ENCODE measurements around the gene C1QTNF7.

C1QTNF7 gene

GRCh38 chr4:15427701-15428100, at the start of gene C1QTNF7:
TSS of gene C1QTNF7 (plus strand) at chr4:15428033. CDS start at chr4:15435744, 7,711 bp downstream.
- no peak for DNase-seq

GRCh38 chr4:15378062-15378461, 49.8 kb upstream of the C1QTNF7 start:
- no peak for DNase-seq

GRCh38 chr4:15378493-15378892, 49.3 kb upstream of the C1QTNF7 start:
- DNase-seq: no peak

GRCh38 chr4:15381806-15382338, 46.0 kb upstream of the C1QTNF7 start:
- DNase-seq: no peak

- no peak for DNase-seq
These were observed 45.1 kb upstream of the C1QTNF7 start for GRCh38 chr4:15382669-15383273.

GRCh38 chr4:15385515-15385914, 42.3 kb upstream of the C1QTNF7 start:
- no peak for DNase-seq

- no peak for DNase-seq
These were observed 41.9 kb upstream of the C1QTNF7 start for GRCh38 chr4:15385928-15386327.

- DNase-seq: no peak
These were observed 37.3 kb upstream of the C1QTNF7 start for GRCh38 chr4:15390494-15390893.

GRCh38 chr4:15392053-15392805, 35.6 kb upstream of the C1QTNF7 start:
- DNase-seq: no peak

GRCh38 chr4:15395311-15395710, 32.5 kb upstream of the C1QTNF7 start:
- DNase-seq: no peak

- DNase-seq: peak; percentile 45
These were observed 31.6 kb upstream of the C1QTNF7 start for GRCh38 chr4:15396157-15396800.

- DNase-seq: no peak
These were observed 29.8 kb upstream of the C1QTNF7 start for GRCh38 chr4:15398001-15398400.

GRCh38 chr4:15398732-15399131, 29.1 kb upstream of the C1QTNF7 start:
- no peak for DNase-seq

- no peak for DNase-seq
These were observed 27.6 kb upstream of the C1QTNF7 start for GRCh38 chr4:15400226-15400625.

- DNase-seq: peak; percentile 6
These were observed 26.7 kb upstream of the C1QTNF7 start for GRCh38 chr4:15400981-15401671.

- DNase-seq: no peak
These were observed 25.7 kb upstream of the C1QTNF7 start for GRCh38 chr4:15402146-15402545.

GRCh38 chr4:15402974-15403373, 24.9 kb upstream of the C1QTNF7 start:
- no peak for DNase-seq

GRCh38 chr4:15405018-15405417, 22.8 kb upstream of the C1QTNF7 start:
- no peak for DNase-seq

GRCh38 chr4:15410750-15411149, 17.1 kb upstream of the C1QTNF7 start:
- no peak for DNase-seq

- DNase-seq: no peak
These were observed 15.4 kb upstream of the C1QTNF7 start for GRCh38 chr4:15412461-15412860.

- DNase-seq: no peak
These were observed 14.7 kb upstream of the C1QTNF7 start for GRCh38 chr4:15413010-15413622.

- DNase-seq: no peak
These were observed 14.2 kb upstream of the C1QTNF7 start for GRCh38 chr4:15413623-15414019.

All from activated naive CD4-positive, alpha-beta T cell treated with Interleukin-2 at 50 U/mL for 16 hours (primary cell).